NCI-H2196 (cell line): ENCODE measurements around the gene IKZF3.
"Not testable (repeated sequence)": the region's sequence is repeated elsewhere in the genome, so short reads cannot be mapped to it uniquely, and the experiment has no call there.

Source experiments
- DNase-seq: peaks from one replicate; lab custom pipeline; 2025; ENCODE audit not compliant: unreplicated experiment; lab: John Stamatoyannopoulos, UW

The IKZF3 gene

DNA sequence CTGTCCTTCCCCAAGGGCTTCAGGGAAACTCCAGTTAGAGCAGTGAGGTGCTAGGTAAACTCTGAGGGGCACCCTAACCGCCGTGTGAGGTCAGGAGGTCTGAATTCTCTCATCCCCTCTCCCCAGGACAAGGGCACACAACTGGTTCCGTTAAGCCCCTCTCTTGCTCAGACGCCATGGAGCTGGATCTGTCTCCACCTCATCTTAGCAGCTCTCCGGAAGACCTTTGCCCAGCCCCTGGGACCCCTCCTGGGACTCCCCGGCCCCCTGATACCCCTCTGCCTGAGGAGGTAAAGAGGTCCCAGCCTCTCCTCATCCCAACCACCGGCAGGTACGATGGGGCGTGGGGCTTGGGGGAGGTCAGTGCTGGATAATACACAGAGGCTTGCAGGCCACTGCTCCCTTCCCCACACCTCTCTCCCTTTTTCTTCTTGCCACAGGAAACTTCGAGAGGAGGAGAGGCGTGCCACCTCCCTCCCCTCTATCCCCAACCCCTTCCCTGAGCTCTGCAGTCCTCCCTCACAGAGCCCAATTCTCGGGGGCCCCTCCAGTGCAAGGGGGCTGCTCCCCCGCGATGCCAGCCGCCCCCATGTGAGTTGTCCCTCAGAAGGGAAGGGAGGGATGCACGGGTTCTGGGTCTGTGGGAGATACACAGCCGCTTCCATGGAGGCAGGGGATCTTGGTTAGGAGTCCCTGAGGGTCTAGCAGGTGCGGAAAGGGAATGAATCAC lies 121.8 kb downstream of the IKZF3 start:
- DNase-seq, result no peak

DNA sequence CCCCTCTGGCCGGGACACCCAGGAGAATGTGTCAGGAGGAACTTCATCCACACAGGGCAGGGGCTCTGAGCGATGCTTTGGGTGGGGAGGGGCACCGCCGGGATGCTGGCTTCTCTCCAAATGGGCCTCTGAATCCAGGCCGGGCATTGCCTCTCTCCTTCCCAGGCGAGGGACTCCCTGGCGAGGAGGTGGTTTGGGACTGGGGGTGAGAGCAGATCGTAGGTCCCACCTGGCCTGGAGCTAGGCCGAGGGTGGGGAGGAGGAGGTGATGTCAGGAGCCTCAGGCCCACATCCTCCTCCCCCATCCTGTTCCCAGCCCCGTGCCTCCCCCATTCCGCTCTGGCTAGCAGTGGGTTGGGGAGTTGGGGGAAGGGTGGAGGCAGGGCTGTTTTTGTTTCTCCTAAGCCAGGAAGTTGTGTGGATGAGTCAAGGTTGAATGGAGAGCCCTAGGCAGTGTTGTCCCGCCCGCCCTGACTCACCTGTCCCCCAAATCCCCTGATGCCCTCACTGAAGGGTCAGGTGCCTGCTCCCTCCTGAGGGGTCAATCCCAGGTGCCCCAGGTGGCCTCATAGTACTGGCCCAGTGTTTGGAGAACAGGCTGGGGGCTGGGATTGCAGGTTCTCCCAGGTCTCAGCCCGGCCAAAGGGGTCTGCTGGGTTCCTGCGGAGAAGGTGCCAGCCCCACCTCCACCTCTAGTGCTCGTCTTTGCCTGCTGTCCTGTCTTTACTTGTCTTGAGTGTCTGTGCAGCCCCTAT lies 123.6 kb downstream of the IKZF3 start:
- peak; percentile 23 for DNase-seq

DNA sequence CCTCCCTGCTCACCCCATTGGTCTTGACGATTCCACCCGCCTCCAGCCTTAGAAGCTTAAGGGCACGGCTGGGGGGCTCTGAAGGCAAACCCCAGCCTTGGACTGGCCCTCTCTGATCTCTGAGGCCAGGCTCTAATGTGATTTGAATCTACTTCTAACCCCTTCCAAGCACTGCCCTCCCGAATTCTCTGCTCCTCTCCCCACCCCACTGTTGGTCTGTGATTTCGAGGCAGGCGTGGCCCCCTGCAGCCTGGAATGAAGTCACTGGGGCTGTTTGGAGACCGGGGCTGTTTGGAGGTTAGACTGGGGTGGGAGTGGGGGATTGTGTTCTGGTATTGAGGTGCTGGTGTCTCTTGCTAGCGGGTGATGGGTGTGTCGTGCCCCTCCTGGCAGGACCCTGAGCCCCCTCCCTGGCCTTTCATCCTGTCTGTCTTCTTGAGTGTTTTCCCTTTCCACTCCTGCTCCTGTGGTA lies 124.2 kb downstream of the IKZF3 start:
- DNase-seq, result no peak

DNA sequence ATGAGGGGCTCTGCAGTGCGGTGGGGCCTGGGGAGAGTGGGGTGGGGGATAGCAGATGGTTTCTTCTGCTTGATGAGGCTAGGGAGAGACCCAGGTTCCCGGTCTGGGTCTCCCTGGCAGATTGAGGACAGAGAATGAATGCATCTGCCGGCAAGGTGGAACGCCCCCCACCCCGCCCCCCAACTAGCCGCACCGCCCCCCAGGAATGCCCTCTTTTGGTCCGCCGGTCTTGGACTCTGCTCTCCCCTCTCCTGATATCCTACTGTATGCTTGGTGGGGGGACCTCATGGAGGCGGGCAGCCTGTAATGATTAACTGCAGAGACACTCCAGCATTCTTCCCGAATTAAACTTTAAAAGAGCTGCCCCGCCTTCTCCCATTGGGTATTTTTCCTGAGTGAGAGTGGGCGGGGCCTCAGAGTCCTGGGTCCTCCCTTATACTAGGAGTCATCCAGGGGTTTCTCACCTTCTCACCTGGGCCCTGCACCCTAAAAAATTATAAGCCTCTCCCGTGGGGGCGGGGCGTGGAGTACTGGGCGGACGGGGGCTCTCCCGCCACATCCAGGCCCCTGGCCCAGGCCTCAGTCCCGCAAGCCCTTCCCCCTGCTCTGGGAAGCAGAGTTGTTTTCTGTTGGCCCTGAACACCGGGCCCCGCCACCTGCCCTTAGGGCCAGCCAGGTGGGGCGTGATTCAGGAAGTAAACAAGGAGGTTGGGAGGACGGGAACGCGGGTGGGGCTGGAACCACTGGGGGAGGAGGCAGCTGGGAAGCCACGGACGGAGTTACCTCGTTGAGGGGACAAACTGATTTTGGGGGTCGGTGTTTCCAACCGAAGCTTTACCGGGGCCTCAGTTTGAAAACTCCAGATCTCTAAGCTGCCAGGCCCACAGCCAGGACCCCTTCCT lies 124.9 kb downstream of the IKZF3 start:
- DNase-seq, result peak; percentile 54

DNA sequence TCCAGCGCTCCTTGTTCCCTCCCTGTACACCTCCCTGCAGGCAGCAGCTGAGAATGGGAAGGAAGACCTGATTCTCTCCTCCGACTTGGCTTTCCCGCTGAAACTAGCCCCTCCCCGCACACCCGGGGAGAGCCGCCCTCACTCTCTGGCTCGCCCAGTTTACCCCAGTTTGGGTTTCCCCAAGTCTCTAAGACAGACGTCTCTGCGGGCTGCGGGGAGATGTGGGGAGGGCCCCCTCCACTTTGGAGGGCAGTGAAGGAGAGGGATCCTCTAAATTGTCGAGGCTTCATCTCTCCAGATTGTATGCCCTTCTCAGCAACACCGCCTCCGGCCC lies 125.6 kb downstream of the IKZF3 start:
- DNase-seq, result peak; percentile 31

DNA sequence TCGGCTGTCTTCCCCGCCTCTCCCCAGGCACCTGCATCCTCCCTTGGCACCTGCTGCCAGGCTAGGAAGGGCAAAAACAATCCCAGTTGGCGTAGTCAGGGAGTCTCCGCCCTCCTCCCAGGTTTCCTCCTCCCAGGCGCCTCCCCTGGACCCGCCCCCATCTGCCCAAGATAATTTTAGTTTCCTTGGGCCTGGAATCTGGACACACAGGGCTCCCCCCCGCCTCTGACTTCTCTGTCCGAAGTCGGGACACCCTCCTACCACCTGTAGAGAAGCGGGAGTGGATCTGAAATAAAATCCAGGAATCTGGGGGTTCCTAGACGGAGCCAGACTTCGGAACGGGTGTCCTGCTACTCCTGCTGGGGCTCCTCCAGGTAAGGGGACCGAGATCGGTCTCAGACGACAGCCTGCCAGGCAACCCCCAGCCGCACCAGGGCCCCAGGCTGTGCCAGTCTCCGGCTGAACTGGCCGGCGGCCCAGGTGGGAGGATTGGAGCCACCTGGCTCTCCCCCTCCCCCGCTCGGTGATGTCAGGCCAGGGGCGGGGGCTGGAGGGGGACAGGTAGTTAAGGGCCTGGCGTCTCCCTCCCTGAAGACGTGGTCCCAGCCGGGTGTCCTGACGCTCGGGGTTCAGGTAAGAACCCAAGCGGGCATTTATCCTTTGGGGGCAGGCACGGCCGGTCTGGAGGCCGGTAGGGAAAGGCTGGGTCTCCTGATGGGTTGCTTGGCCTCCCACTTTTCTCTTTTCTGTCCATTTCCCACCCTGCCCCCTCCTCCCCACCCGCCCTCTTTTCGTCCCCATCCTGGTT lies 126.1 kb downstream of the IKZF3 start, which contains the start of gene GRB7:
Gene GRB7 (plus strand): TSS at position 179 of the 808 bp plus-strand sequence. CDS start 4,364 bp downstream, outside the sequence.
- peak; percentile 77 for DNase-seq

DNA sequence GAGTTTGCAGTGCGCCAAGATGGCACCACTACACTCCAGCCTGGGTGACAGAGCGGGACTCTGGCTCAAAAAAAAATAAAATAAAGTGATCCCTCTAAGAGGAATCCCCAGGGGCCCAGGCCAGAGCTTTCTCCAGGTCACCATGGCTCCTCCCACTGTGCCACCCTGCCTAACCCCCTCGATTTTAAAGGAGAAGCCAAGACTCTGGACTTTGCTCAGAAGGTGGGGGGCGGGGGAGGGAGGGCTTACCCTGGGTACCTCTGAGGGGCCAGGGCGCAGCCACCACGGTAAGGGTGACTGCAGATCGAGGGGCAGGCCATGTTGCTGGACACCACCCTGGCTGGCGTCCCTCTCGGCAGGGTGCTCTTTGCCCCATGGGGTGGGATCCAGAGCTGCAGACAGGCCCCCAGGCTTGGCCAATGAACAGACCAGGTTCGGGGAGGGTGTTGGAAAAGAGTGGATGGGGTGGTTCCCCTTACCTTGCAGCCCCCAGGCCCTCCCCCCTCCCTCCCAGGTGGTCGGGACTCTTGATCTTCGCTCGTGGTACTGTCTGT lies 126.8 kb downstream of the IKZF3 start:
- DNase-seq, result no peak

DNA sequence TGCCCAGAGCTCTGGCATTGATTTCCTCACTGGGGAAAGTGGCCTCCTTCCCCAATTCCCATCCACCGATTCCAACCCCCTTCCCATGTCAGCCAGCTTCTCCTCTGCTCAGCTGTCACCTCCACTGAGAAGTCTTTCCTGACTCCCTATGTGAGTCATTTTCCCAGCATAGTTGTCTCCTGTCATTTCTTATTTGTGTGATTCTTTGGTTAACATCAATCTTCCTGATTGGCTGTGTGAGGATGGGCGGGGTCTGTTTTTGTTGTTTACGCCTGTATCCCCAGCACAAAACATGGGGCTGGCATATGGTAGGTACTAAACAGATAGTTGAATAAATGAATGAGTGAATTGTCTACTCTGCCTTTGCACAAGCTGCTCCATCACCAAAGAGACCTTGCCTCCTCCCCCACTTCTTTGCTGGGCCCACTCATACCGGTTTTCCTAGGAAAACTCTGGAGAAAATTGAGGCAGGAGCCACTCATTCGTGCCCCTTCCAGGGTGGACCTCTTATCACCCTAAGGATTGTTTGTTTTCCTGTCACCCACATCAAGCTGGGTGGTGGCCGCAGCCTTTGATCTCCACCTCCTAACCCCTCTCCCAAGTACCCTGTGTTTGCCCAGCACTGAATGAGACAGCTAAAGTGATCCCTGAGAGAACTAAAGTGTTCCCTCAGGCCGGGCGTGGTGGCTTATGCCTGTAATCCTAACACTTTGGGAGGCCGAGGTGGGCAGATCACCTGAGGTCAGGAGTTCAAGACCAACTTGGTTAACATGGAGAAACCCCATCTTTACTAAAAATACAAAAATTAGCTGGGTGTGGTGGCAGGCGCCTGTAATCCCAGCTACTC lies 127.6 kb downstream of the IKZF3 start:
- DNase-seq, result no peak

DNA sequence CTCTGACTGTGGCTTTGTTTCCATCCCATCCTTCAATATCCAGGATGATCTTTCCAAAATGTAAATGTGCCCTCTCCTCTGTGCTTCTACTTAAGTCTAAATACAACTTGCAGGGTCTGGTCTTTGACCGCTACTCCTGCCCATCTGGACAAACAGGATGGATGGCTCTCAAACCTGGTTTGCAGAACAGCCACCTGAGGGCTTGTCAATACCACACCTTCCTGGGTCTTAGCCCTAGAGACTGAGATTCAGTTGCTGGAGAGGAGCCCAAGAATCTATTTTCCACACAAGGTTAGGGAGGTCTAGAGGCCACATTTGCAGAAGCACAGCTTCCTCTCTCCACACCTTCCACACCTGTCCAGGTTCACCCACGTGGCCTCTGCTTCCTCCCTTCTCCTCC lies 128.2 kb downstream of the IKZF3 start:
- no peak for DNase-seq

DNA sequence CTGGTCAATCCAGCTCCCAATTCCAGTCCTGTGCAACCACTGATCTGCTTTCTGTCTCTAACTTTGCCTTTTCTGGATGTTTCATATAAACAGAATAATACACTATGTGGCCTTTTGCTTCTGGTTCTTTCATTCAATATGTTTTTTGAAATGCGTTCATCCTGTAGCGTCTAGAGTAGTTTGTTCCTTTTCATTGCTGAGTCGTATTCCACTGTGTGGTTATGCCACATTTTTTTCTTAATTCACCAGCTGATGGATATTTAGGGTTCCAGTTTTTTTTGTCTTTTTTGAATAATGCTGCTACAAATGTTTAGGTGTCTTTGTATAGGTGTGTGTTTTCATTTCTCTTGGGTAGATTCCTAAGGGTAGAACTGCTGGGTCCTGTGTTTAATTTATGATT lies 131.5 kb downstream of the IKZF3 start:
- no peak for DNase-seq

DNA sequence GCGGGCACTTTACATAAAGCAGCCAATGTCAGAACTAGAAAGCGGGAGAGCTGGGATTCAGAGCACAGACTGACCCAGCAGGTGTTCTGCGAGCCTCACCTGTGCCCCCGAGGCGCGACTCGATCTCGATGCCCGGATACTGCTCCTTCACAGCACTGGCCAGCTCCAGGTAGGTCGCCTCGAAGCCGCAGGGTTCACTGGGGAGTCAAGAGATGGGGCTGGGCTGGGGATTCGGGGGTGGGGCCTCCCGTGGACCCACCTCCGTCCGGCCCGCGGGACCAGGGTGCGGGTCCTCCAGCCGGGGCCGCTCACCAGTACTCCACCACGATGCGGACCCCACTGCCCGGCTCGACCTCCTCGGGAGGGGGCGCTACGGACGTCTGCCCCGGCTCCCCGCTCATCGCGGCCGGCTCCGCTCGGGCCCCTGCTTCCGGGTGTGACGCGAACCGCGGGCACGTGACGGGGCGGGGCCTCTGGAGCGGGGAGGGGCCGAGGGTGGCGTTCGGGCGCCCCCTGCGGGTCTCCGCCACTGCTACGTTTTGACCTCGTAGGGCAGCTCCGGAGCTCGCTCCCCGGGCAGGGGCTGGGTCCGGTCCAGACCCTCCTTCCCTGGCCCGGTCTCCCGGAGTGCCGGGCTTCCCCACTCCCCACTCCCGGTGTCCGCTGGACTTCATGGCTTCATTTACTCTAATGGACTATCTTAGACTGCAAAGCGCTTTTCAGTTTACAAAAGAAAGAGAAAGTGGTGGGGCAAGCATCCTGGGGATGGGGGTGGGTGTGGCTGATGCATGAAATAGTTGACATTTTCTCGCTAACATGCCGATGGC lies 133.8 kb downstream of the IKZF3 start, which contains the start of gene MIEN1:
Gene MIEN1 (minus strand): TSS at position 438 of the 827 bp plus-strand sequence. CDS start 37 bp downstream, at position 401.
- peak; percentile 71 for DNase-seq

DNA sequence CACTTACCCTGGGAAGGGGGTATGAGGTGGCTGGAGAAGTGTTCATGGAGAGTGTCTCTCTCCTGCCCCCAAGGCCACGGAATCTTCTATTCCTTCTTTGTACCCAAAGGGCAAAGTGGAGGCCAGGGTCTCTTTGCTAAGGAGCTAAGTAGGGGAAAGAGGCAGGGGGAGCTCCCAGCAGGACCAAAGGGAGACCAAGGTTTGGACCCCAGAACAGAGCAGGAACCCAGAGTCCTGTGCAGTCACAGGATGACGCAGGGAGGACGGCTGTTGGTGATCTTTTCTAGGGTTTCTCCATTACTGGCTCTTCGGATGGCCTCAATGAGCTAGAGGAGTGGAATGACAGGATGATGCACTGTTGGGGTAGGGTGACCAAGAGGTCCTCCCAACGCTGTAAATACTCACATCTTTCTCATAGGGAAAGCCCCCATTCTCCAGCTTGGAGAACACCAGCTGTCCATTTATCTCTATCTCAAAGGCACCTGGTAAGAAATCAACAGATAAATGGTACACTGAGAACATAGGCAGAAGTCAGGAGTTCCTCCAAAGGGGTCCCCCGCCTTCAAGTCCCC lies 134.7 kb downstream of the IKZF3 start:
- no peak for DNase-seq

DNA sequence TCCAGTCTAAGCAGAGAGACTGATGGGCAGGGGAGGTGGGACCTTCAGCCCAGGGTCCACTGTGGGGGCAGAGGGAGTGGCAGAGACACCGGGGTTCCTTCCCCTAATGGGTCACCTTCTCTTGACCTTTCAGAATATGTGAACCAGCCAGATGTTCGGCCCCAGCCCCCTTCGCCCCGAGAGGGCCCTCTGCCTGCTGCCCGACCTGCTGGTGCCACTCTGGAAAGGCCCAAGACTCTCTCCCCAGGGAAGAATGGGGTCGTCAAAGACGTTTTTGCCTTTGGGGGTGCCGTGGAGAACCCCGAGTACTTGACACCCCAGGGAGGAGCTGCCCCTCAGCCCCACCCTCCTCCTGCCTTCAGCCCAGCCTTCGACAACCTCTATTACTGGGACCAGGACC lies 136.6 kb downstream of the IKZF3 start:
- no peak for DNase-seq

DNA sequence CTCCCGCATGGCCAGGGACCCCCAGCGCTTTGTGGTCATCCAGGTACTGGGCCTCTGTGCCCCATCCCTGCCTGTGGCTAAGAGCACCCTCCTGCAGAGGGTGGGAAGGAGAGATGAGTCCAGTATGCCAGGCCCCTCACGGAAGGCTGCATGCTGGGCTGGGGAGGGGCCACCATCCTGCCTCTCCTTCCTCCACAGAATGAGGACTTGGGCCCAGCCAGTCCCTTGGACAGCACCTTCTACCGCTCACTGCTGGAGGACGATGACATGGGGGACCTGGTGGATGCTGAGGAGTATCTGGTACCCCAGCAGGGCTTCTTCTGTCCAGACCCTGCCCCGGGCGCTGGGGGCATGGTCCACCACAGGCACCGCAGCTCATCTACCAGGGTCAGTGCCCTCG lies 137.5 kb downstream of the IKZF3 start:
- DNase-seq, result no peak

DNA sequence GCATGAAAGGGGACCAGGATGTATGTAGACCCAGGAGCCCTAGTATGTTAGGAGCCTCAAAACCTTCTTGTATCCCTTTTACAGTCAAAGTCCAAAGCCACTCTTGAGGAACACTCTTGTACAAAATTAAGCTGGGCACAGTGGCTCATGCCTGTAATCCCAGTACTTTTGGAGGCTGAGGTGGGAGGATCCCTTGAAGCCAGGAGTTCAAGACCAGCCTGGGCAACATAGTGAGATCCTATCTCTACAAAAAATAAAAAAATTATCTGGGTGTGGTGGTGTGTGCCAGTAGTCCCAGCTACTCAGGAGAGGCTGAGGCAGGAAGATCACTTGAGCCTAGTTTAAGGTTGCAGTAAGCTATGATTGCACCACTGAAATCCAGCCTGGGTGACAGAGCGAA lies 138.2 kb downstream of the IKZF3 start:
- DNase-seq, result not testable (repeated sequence)

DNA sequence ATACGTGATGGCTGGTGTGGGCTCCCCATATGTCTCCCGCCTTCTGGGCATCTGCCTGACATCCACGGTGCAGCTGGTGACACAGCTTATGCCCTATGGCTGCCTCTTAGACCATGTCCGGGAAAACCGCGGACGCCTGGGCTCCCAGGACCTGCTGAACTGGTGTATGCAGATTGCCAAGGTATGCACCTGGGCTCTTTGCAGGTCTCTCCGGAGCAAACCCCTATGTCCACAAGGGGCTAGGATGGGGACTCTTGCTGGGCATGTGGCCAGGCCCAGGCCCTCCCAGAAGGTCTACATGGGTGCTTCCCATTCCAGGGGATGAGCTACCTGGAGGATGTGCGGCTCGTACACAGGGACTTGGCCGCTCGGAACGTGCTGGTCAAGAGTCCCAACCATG lies 139.4 kb downstream of the IKZF3 start:
- DNase-seq, result no peak

DNA sequence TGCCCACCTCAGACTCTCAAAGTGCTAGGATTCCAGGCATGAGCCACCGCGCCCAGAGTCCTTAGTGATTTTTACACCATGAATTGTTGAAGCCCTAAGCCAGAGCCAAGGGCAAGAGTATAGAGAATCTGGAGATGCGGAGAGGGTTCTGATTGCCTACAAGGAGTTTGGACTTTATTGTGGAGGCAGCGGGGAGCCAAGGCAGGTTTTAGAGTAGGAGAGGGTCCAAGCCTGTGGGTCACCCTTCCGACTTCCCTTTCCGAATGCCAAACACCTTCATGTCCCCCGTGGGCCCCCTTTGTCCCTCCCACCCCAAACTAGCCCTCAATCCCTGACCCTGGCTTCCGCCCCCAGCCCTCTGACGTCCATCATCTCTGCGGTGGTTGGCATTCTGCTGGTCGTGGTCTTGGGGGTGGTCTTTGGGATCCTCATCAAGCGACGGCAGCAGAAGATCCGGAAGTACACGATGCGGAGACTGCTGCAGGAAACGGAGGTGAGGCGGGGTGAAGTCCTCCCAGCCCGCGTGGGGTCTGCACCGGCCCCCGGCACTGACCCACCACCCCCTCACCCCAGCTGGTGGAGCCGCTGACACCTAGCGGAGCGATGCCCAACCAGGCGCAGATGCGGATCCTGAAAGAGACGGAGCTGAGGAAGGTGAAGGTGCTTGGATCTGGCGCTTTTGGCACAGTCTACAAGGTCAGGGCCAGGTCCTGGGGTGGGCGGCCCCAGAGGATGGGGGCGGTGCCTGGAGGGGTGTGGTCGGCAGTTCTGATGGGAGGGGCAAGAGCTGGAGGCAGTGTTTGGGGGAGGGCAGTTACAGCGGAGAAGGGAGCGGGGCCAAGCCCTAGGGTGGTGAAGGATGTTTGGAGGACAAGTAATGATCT lies 140.9 kb downstream of the IKZF3 start:
- DNase-seq, result no peak
